AG10803 (cell line): ENCODE data around the gene CD40.
"Not testable (repeated sequence)": the region's sequence is repeated elsewhere in the genome, so short reads cannot be mapped to it uniquely, and the experiment has no call there.

ENCODE experiments used
- DNase-seq: peaks from one replicate; pipeline ENCODE4 v3.0.0; 2010; ENCODE audit warnings: low read depth
- H3K4me3 ChIP-seq: 2 replicates; pipeline ENCODE4 v1.5.1; 2011; ENCODE audit warnings: mild to moderate bottlenecking, low read length, control low read depth
- TF ChIP-seq, protein P1 (sequence below): conservative IDR thresholded peaks from 2 replicates; pipeline ENCODE4 v1.5.1; 2011; ENCODE audit warnings: mild to moderate bottlenecking, low read length, control low read depth, inconsistent platforms

CD40 gene

GRCh38 chr20:46099491-46100287 is 18.4 kb upstream of the CD40 start:
- no peak overlapping the region for H3K4me3 ChIP-seq
- DNase-seq, result no peak
- TF ChIP-seq, protein P1, sequence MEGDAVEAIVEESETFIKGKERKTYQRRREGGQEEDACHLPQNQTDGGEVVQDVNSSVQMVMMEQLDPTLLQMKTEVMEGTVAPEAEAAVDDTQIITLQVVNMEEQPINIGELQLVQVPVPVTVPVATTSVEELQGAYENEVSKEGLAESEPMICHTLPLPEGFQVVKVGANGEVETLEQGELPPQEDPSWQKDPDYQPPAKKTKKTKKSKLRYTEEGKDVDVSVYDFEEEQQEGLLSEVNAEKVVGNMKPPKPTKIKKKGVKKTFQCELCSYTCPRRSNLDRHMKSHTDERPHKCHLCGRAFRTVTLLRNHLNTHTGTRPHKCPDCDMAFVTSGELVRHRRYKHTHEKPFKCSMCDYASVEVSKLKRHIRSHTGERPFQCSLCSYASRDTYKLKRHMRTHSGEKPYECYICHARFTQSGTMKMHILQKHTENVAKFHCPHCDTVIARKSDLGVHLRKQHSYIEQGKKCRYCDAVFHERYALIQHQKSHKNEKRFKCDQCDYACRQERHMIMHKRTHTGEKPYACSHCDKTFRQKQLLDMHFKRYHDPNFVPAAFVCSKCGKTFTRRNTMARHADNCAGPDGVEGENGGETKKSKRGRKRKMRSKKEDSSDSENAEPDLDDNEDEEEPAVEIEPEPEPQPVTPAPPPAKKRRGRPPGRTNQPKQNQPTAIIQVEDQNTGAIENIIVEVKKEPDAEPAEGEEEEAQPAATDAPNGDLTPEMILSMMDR, result no peak

GRCh38 chr20:46100444-46100843 is 17.7 kb upstream of the CD40 start:
- H3K4me3 ChIP-seq, DNase-seq: not testable (repeated sequence)

DNA sequence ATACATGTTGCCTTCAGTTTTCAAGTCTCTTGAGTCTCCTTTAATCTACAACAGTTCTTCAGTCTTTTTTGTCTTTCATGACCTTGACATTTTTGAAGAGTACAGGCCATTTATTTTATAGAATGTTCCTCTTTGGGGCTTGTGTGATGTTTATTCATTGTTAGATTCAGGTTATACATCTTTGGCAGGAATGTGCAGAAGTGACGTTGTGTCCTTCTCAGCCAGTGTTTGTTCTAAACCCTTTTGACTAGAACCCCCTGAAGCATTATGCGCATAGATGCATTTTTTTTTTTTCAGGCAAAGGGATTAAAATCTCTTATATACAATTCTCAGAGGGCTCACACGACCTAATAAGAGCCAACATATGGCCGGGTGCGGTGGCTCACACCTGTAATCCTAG is 17.1 kb upstream of the CD40 start:
- DNase-seq, result no peak

DNA sequence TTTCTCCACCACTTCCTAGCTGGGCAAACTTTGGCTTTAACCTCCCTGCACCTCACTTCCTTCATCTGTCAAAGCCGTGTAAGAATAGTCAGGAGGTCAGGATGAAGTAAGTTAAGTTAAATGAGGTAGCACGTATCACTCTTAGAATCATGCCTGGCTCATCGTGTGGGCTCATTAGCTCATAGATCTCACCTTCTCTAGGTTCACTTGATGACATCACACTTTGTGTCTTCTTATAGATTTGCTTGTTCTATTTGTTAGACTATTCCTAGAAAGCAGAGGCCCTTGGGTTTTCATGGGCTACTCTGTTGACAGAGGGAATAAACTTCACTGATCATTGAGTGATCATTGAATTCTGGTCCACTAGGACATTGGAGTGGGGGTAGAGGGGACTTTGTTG is 16.2 kb upstream of the CD40 start:
- DNase-seq, result no peak
- TF ChIP-seq, protein P1, result no peak
- H3K4me3 ChIP-seq, result no peak overlapping the region

More for the DNA sequence above, 17.1 kb upstream of the CD40 start:
- TF ChIP-seq, protein P1, result no peak
- no peak overlapping the region for H3K4me3 ChIP-seq

DNA sequence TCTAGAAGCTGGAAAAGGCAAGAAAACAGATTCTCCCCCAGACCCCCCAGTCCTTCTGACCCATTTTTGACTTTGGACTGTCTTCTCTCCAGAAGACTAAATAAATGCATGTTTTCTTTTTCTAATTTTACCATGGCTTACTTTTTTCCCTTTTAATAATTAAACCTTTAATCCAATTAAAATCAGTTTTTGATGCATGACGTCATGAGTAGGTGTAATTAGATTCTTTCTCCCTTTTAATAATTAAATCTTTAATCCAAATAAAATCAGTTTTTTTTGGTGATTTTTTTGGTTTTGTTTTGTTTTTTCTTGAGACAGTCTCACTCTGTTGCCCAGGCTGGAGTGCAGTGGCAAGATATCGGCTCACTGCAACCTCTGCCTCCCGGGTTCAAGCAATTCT is 15.2 kb upstream of the CD40 start:
- no peak for DNase-seq
- H3K4me3 ChIP-seq, result no peak overlapping the region
- TF ChIP-seq, protein P1, result no peak

DNA sequence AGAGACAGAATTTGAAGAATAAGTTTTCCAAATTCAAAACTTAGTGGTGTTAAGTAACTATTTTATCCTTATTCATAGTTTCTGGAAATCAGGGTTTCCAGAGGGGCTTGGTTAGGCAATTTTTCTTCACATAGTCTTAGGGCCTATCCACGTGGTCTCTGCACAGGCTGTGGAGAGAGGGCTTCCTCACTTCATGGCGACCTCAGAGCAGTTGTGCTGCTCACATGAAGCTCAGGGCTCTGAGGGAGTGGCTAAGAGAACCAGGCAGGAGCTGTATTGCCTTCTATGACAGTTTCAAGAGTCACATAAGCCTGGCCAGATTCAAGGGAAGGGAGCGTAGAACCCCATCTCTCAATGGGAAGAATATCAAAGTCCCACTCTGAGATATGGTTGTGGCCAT is 13.9 kb upstream of the CD40 start:
- TF ChIP-seq, protein P1, result no peak
- no peak overlapping the region for H3K4me3 ChIP-seq
- no peak for DNase-seq

DNA sequence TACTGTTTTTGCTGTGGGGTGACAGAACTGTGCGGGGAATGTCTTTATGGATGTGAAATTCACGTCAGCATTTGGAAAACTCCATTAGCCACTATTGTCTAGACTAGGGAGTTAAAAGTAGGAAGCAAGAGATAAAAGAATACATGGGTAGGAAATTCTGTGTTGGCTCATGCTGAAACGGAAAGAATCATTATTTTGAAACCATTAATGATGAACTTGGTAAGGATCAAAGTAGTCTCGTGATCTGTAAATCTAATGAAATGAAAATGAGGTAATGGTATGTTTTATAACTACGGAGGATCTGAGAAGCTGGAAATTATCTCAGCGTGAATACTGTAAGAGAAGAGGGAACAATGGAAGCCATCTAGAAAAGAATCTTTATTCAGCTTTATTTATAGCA is 11.1 kb upstream of the CD40 start:
- DNase-seq, result no peak
- TF ChIP-seq, protein P1, result no peak

DNA sequence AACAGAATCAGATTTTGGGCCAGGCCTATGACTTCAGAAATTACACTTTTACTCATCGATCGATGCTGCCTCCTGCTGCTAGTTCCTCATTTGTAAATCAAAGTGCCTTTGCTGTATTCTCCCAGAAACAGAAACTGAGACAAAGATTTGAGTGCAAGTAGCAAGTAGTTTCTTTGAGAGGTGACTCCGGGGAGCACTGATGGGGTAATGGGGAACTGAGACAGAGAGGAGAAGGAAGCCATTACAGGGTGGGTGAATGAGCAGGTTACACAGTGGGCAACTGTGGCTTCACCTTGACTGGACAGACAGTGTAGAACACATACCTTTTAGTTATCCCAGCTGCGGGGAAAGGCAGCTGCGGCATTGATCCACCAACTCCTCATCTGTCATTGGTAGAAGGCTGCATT is 9.7 kb upstream of the CD40 start:
- H3K4me3 ChIP-seq, result no peak overlapping the region
- DNase-seq, result no peak

More for the DNA sequence above, 11.1 kb upstream of the CD40 start:
- H3K4me3 ChIP-seq, result no peak overlapping the region

More for the DNA sequence above, 9.7 kb upstream of the CD40 start:
- TF ChIP-seq, protein P1, result no peak
